Gastrocnemius medialis (tissue), 4 donors: ENCODE measurements around the gene TEX19.

Experiments
- POLR2A ChIP-seq, 2 donors: fragments of 450-650 bp; IDR thresholded peaks; one replicate each; pipeline ENCODE4 v1.6.1; 2017; ENCODE audit warnings: antibody characterized with exemption in 2 of 2, mild to moderate bottlenecking in 2 of 2, moderate library complexity in 2 of 2
- TF ChIP-seq, protein P1 (sequence below), 5 experiments: fragments of 450-650 bp in 3 of 5; fragments of 200-600 bp in 2 of 5; sonication (generic) in 2 of 5; IDR thresholded peaks in 4 of 5; conservative IDR thresholded peaks in 1 of 5; 1 replicate in 4 of 5; 2 replicates in 1 of 5; pipeline ENCODE4 v1.5.1; 2016 to 2019; ENCODE audit warnings: antibody characterized with exemption in 5 of 5, mild to moderate bottlenecking in 3 of 5, moderate library complexity in 3 of 5

DNA sequence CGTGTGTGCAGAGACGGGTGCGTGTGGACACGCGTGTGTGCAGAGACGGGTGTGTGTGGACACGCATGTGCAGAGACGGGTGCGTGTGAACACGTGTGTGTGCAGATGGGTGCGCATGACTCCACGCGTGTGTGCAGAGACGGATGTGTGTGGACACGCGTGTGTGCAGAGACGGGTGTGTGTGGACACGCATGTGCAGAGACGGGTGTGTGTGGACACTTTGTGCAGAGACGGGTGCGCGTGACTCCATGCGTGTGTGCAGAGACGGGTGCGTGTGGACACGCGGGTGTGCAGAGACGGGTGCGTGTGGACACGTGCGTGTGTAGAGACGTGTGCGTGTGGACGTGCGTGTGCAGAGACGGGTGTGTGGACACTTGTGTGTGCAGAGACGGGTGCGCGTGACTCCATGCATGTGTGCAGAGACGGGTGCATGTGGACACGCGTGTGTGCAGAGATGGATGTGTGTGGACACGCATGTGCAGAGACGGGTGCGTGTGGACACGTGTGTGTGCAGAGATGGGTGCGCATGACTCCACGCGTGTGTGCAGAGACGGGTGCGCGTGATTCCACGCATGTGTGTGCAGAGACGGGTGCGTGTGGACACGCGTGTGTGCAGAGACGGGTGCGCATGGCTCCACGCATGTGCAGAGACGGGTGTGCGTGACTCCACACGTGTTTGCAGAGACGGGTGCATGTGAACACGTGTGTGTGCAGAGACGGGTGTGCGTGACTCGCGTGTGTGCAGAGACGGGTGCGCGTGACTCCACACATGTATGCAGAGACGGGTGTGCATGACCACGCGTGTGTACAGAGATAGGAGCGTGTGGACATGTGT lies 40.1 kb upstream of the TEX19 start:
- TF ChIP-seq, protein P1, sequence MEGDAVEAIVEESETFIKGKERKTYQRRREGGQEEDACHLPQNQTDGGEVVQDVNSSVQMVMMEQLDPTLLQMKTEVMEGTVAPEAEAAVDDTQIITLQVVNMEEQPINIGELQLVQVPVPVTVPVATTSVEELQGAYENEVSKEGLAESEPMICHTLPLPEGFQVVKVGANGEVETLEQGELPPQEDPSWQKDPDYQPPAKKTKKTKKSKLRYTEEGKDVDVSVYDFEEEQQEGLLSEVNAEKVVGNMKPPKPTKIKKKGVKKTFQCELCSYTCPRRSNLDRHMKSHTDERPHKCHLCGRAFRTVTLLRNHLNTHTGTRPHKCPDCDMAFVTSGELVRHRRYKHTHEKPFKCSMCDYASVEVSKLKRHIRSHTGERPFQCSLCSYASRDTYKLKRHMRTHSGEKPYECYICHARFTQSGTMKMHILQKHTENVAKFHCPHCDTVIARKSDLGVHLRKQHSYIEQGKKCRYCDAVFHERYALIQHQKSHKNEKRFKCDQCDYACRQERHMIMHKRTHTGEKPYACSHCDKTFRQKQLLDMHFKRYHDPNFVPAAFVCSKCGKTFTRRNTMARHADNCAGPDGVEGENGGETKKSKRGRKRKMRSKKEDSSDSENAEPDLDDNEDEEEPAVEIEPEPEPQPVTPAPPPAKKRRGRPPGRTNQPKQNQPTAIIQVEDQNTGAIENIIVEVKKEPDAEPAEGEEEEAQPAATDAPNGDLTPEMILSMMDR (IDR thresholded peaks at IDR 0.05 in 4 of 5, conservative IDR thresholded peaks at IDR 0.05 in 1 of 5), result no peak
- TF ChIP-seq POLR2A (IDR thresholded peaks at IDR 0.05), result no peak
